HCT116 (cell line): ENCODE results near the gene NBEAL2. TPM values are rescaled to one million over a fixed set of nuclear protein-coding genes. Genes with fewer than 3 reads are reported as not detected.

Experiments used
- ATAC-seq: fragments of 200-7000 bp; cut with Tn5 transposase; 2 replicates; pipeline ENCODE4 v1.9.1; 2020; ENCODE audit warnings: mild to moderate bottlenecking, moderate library complexity
- BruUV-seq: library from RNA; stranded (reverse); fragments of 400-500 nt; replicated peaks from 2 replicates; lab custom pipeline; 2021; lab: Mats Ljungman, UMichigan
- CTCF ChIA-PET: fragments of 300-600 bp; sonication (Branson Sonifier 250); formaldehyde crosslinking; loops from one replicate; lab custom pipeline; 2021; ENCODE audit warnings: antibody characterized with exemption; lab: Charles Lee
- POLR2A ChIA-PET: fragments of 300-600, 350-600 bp; sonication (Branson Sonifier 250); formaldehyde crosslinking; loops from one replicate; lab custom pipeline; 2021; ENCODE audit warnings: antibody characterized with exemption; lab: Charles Lee
- RAD21 ChIA-PET, 2 experiments: fragments of 300-600 bp; sonication (Branson Sonifier 250); formaldehyde crosslinking; loops; one replicate each; lab custom pipeline; 2023; ENCODE audit warnings: low total read pairs in 2 of 2; ENCODE audit not compliant: uncharacterized antibody in 2 of 2, unreplicated experiment in 2 of 2, low non-redundant PET in 1 of 2; lab: Charles Lee
- DNase-seq: peaks from one replicate; pipeline ENCODE4 v3.0.0-alpha.2; 2010; ENCODE audit warnings: low read depth, low spot score
- H2AFZ ChIP-seq: fragments of 200-600 bp; shearing (Covaris generic), sonication (generic); 2 replicates; pipeline ENCODE4 v1.6.1; 2017; ENCODE audit warnings: low read depth, mixed run types, mixed read lengths, antibody characterized with exemption, low read length; ENCODE audit not compliant: poor library complexity, severe bottlenecking
- H3K27ac ChIP-seq: 2 replicates; pipeline ENCODE4 v1.5.1; 2012; ENCODE audit warnings: low read depth, low read length
- H3K27me3 ChIP-seq: fragments of 200-600 bp; sonication (generic); 2 replicates; pipeline ENCODE4 v1.6.1; 2016; ENCODE audit warnings: mixed run types, low read length, mixed read lengths; ENCODE audit not compliant: insufficient read depth
- H3K36me3 ChIP-seq, 2 experiments: fragments of 200-500 bp in 1 of 2; fragments of 200-600 bp in 1 of 2; sonication (Bioruptor generic) in 1 of 2; sonication (generic) in 1 of 2; 2 replicates each; pipeline versions ENCODE4 v1.5.1 to v1.6.1; 2014 to 2016; ENCODE audit warnings: low read length in 2 of 2, inconsistent platforms in 1 of 2, mixed read lengths in 1 of 2, mixed run types in 1 of 2; ENCODE audit not compliant: insufficient read depth in 2 of 2, control insufficient read depth in 1 of 2
- H3K4me1 ChIP-seq, 2 experiments: fragments of 200-600 bp in 1 of 2; sonication (generic) in 1 of 2; 2 replicates each; pipeline versions ENCODE4 v1.5.1 to v1.6.1; 2012 to 2017; ENCODE audit warnings: low read length in 2 of 2, inconsistent platforms in 1 of 2, mild to moderate bottlenecking in 1 of 2, mixed read lengths in 1 of 2, mixed run types in 1 of 2, moderate library complexity in 1 of 2; ENCODE audit not compliant: insufficient read depth in 2 of 2, control insufficient read depth in 1 of 2
- H3K4me2 ChIP-seq: fragments of 200-600 bp; sonication (generic); 2 replicates; pipeline ENCODE4 v1.6.1; 2017; ENCODE audit warnings: mixed run types, low read length, mixed read lengths
- H3K4me3 ChIP-seq, 2 experiments: fragments of 200-600 bp in 1 of 2; sonication (generic) in 1 of 2; replicated peaks in 1 of 2; 2 replicates each; pipeline ENCODE4 v1.5.1; 2011 to 2016; ENCODE audit warnings: low read length in 2 of 2, control low read depth in 1 of 2, low read depth in 1 of 2, mild to moderate bottlenecking in 1 of 2, mixed read lengths in 1 of 2, mixed run types in 1 of 2
- H3K79me2 ChIP-seq: fragments of 200-600 bp; sonication (generic); 2 replicates; pipeline ENCODE4 v1.6.1; 2017; ENCODE audit warnings: mild to moderate bottlenecking, mixed run types, low read length, moderate library complexity, mixed read lengths; ENCODE audit not compliant: insufficient read depth
- H3K9ac ChIP-seq: fragments of 200-600 bp; sonication (generic); 2 replicates; pipeline ENCODE4 v1.6.1; 2016; ENCODE audit warnings: low read length, mixed read lengths
- H3K9me2 ChIP-seq: fragments of 200-600 bp; sonication (generic), shearing (Covaris generic); 2 replicates; pipeline ENCODE4 v1.6.1; 2017; ENCODE audit warnings: mixed run types, mild to moderate bottlenecking, moderate library complexity; ENCODE audit not compliant: insufficient read depth
- H3K9me3 ChIP-seq, 2 experiments: fragments of 200-500 bp in 1 of 2; fragments of 200-600 bp in 1 of 2; sonication (Bioruptor generic) in 1 of 2; sonication (generic) in 1 of 2; 2 replicates each; pipeline ENCODE4 v1.6.1; 2014 to 2017; ENCODE audit warnings: low read length in 2 of 2, mixed read lengths in 2 of 2, inconsistent platforms in 1 of 2, low read depth in 1 of 2, mild to moderate bottlenecking in 1 of 2, mixed run types in 1 of 2, moderate library complexity in 1 of 2; ENCODE audit not compliant: control insufficient read depth in 1 of 2, insufficient read depth in 1 of 2
- H4K20me1 ChIP-seq: fragments of 200-600 bp; sonication (generic), shearing (Covaris generic); 2 replicates; pipeline ENCODE4 v1.6.1; 2017; ENCODE audit warnings: mixed run types, mild to moderate bottlenecking, moderate library complexity; ENCODE audit not compliant: insufficient read depth
- REST ChIP-seq: IDR thresholded peaks from 2 replicates; pipeline ENCODE4 v1.6.1; 2012; ENCODE audit warnings: low read depth
- intact Hi-C: fragments of 100-400 bp; cut with micrococcal nuclease; formaldehyde crosslinking; loops from 2 replicates; pipeline ENCODE4 v1.10.0; 2022
- total RNA-seq: library from RNA; stranded (reverse); gene quantifications from one replicate; pipeline ENCODE4 v1.2.1, GENCODE V29; 2021; ENCODE audit not compliant: unreplicated experiment
- TF ChIP-seq, protein P1 (sequence below): IDR thresholded peaks from 2 replicates; pipeline ENCODE4 v1.6.1; 2011; ENCODE audit warnings: mild to moderate bottlenecking, low read length, moderate library complexity; ENCODE audit not compliant: insufficient replicate concordance; ENCODE audit errors: extremely low read depth

NBEAL2 gene
- total RNA-seq, 1 experiment from 2014 or later, result 72.9 TPM

- ChIA-PET CTCF (no interaction called here), POLR2A (no interaction called here), RAD21 (no interaction called here)
- Histone ChIP-seq H3K4me3 (no peak overlapping the region), H3K36me3 (no peaks in the 10 kb centered on the region), H3K4me1 (peaks cover 23 to 48% of the 10 kb centered on the region in 2 experiments), H3K4me2 (0 out of 2 replicates have a peak overlapping the region, but pooled peaks have one; percentile 55), H3K79me2 (peaks cover 56% of the 10 kb centered on the region), H3K9me3 (no peaks in the 10 kb centered on the region), H3K27ac (no peak overlapping the region), H4K20me1 (no peaks in the 10 kb centered on the region), H3K27me3 (no peaks in the 10 kb centered on the region), H2AFZ (no peak overlapping the region), H3K9me2 (no peaks in the 10 kb centered on the region), H3K9ac (no peak overlapping the region)
- BruUV-seq, result TSS peak; percentile 26
- no peak for ATAC-seq
- TF ChIP-seq, protein P1, sequence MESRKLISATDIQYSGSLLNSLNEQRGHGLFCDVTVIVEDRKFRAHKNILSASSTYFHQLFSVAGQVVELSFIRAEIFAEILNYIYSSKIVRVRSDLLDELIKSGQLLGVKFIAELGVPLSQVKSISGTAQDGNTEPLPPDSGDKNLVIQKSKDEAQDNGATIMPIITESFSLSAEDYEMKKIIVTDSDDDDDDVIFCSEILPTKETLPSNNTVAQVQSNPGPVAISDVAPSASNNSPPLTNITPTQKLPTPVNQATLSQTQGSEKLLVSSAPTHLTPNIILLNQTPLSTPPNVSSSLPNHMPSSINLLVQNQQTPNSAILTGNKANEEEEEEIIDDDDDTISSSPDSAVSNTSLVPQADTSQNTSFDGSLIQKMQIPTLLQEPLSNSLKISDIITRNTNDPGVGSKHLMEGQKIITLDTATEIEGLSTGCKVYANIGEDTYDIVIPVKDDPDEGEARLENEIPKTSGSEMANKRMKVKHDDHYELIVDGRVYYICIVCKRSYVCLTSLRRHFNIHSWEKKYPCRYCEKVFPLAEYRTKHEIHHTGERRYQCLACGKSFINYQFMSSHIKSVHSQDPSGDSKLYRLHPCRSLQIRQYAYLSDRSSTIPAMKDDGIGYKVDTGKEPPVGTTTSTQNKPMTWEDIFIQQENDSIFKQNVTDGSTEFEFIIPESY, result no peak
- TF ChIP-seq REST, result no peak
- DNase-seq, result no peak
- intact Hi-C loops, result no loop called here
These were observed 3.1 kb downstream of the NBEAL2 start for GRCh38 chr3:46982546-46982945.
